ENCODE data around the gene USP13.
"Not testable (repeated sequence)": the region's sequence is repeated elsewhere in the genome, so short reads cannot be mapped to it uniquely, and the experiment has no call there.

The USP13 gene

DNA sequence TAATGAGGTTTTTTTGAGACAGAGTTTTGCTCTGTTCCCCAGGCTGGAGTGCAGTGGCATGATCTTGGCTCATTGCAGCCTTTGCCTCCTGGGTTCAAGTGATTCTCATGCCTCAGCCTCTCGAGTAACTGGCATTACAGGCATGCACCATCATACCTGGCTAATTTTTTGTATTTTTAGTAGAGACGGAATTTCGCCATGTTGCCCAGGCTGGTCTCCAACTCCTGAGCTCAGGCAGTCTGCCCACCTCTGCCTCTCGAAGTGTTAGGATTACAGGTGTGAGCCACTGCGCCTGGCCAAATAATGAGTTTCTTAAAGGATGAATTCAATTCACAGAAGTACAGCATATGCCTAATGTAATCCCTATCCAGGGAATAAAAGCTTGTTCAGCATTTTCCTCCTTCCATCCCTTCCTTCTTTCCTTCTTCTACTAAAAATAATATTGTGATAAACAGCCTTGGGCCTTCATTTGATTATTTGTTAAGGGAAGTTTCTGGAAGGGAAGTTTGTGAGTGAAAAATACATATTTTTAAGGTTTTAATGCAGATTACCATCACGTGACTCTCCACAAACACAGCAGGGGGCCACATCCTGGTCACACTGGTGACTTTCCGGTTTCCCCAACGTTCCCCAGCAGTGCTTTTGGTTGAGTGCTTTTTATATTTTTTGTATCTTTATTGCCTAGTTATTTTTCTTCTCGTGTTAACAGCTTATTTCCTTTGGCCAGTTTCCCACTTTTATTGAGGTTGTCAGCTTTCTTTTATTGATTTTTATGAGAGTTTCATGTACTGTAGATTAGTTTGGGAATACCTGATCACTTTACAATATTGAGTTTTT, 116.8 kb downstream of the USP13 start:
- TF ChIP-seq, protein P1, sequence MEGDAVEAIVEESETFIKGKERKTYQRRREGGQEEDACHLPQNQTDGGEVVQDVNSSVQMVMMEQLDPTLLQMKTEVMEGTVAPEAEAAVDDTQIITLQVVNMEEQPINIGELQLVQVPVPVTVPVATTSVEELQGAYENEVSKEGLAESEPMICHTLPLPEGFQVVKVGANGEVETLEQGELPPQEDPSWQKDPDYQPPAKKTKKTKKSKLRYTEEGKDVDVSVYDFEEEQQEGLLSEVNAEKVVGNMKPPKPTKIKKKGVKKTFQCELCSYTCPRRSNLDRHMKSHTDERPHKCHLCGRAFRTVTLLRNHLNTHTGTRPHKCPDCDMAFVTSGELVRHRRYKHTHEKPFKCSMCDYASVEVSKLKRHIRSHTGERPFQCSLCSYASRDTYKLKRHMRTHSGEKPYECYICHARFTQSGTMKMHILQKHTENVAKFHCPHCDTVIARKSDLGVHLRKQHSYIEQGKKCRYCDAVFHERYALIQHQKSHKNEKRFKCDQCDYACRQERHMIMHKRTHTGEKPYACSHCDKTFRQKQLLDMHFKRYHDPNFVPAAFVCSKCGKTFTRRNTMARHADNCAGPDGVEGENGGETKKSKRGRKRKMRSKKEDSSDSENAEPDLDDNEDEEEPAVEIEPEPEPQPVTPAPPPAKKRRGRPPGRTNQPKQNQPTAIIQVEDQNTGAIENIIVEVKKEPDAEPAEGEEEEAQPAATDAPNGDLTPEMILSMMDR (conservative IDR thresholded peaks at IDR 0.05; ENCODE audit: low read depth, low read length) = no peak
- no peak overlapping the region for H3K4me3 ChIP-seq (ENCODE audit: low read length)

DNA sequence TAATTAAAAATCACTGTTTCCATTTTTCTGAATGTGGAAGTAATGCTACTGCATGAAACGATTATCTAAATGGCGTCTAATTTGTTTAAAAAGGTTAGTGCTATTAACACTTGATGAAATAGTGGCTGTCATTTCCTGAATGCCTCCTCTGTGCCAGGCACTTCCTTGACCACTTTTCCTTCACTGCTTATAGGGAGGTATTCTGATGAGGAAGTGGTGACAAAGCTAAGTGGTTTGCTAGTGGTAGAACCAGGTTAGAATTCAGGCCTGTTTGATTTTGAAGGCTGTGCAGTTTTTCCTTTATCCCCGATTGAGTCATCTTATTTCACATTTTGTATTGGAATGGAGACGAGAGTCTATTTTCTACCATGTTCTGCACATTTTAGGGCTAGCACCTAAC, 119.0 kb downstream of the USP13 start:
- DNase-seq (ENCODE audit: low read depth) = no peak
- TF ChIP-seq, protein P1 (conservative IDR thresholded peaks at IDR 0.05; ENCODE audit: low read depth, low read length) = no peak
- H3K4me3 ChIP-seq (ENCODE audit: low read length) = no peak overlapping the region

More for the DNA sequence above, 116.8 kb downstream of the USP13 start:
- DNase-seq (ENCODE audit: low read depth) = no peak

DNA sequence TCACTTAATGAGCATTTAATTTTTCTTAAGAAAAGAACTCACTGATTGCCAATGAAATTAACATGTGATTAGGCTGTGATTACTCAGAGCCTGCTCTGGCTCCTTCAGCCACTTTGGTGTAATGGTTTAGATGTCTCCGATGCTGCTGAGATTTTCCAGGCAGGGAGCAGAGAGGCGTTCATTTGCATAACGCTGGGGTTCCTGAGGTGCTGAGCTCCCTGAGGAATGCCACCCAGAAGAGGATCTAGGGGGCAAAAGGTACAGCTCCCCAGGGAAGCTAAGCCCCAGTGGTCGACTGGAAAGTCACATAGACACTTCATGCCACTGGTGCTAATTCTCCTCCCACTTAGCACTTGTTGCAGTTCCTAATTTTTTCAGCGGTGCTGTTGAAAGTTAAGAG, 119.5 kb downstream of the USP13 start:
- no peak overlapping the region for H3K4me3 ChIP-seq (ENCODE audit: low read length)
- no peak for DNase-seq (ENCODE audit: low read depth)
- TF ChIP-seq, protein P1 (conservative IDR thresholded peaks at IDR 0.05; ENCODE audit: low read depth, low read length) = no peak

DNA sequence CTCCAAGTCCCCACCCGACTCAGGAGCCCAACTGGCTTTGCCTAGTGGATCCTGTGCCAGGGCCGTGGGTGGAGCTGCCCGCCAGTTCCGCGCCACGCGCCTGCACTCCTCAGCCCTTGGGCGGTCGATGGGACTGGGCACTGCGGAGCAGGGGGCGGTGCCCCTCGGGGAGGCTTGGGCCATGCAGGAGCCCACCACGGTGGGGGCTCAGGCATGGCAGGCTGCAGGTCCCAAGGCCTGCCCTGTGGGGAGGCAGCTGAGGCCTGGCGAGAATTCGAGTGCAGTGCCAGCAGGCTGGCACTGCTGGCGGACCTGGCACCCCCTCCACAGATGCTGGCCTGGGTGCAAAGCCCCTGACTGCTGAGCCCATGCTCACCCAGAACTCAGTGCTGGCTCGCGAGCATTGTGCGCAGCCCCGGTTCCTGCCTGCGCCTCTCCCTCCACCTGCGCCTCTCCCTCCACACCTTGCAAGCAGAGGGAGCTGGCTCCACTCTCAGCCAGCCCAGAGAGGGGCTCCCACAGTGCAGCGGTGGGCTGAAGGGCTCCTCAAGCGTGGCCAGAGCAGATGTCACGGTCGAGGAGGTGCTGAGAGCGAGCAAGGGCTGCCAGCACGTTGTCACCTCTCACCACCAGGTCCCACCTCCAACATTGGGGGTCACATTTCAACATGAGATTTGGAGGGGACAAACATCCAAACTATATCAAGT, 122.7 kb downstream of the USP13 start:
- H3K4me3 ChIP-seq (ENCODE audit: low read length) = no peak overlapping the region
- no peak for DNase-seq (ENCODE audit: low read depth)
- TF ChIP-seq, protein P1 (conservative IDR thresholded peaks at IDR 0.05; ENCODE audit: low read depth, low read length) = no peak

GRCh38 chr3:179782841-179783240, 130.0 kb downstream of the USP13 start:
- not testable (repeated sequence) for DNase-seq (ENCODE audit: low read depth); H3K4me3 ChIP-seq (ENCODE audit: low read length)

GRCh38 chr3:179788996-179789395, 136.2 kb downstream of the USP13 start:
- TF ChIP-seq, protein P1 (conservative IDR thresholded peaks at IDR 0.05; ENCODE audit: low read depth, low read length) = no peak
- no peak overlapping the region for H3K4me3 ChIP-seq (ENCODE audit: low read length)

GRCh38 chr3:179791793-179792192, 139.0 kb downstream of the USP13 start:
- no peak for DNase-seq (ENCODE audit: low read depth)
- H3K4me3 ChIP-seq (ENCODE audit: low read length) = no peak overlapping the region
- TF ChIP-seq, protein P1 (conservative IDR thresholded peaks at IDR 0.05; ENCODE audit: low read depth, low read length) = no peak

More at GRCh38 chr3:179788996-179789395, 136.2 kb downstream of the USP13 start:
- no peak for DNase-seq (ENCODE audit: low read depth)

Measured in retinal pigment epithelial cell (primary cell).